ENCODE results near the gene DMWD.

- TF ChIP-seq POLR2AphosphoS5 (IDR thresholded peaks at IDR 0.05; ENCODE audit: insufficient read depth in 1 of 2, low read depth in 1 of 2) (no peak), CTCF (IDR thresholded peaks at IDR 0.05) (no peak), POLR2A (IDR thresholded peaks at IDR 0.05) (no peak)
These were observed 12.2 kb upstream of the DMWD start for GRCh38 chr19:45804959-45805230.

Measured in vagina (tissue), 2 donors.